ENCODE data around the gene THNSL1.
"Not testable (repeated sequence)": the region's sequence is repeated elsewhere in the genome, so short reads cannot be mapped to it uniquely, and the experiment has no call there.

THNSL1 gene

GRCh38 chr10:24995072-24995471 lies 21.3 kb upstream of the THNSL1 start:
- TF ChIP-seq CTCF (IDR thresholded peaks at IDR 0.05; ENCODE audit: insufficient read depth, low read depth, low read length, missing control alignments): no peak
- no peak overlapping the region for H3K4me3 ChIP-seq (ENCODE audit: low read length)
- no peak for DNase-seq (ENCODE audit: low read depth)

GRCh38 chr10:24998044-24998443 lies 18.4 kb upstream of the THNSL1 start:
- TF ChIP-seq CTCF (IDR thresholded peaks at IDR 0.05; ENCODE audit: insufficient read depth, low read depth, low read length, missing control alignments): no peak
- no peak for DNase-seq (ENCODE audit: low read depth)
- H3K4me3 ChIP-seq (ENCODE audit: low read length): no peak overlapping the region

- not testable (repeated sequence) for H3K4me3 ChIP-seq (ENCODE audit: low read length); DNase-seq (ENCODE audit: low read depth)
Measured at GRCh38 chr10:25011591-25011990, 4.8 kb upstream of the THNSL1 start.

- no peak for DNase-seq (ENCODE audit: low read depth)
- TF ChIP-seq CTCF (IDR thresholded peaks at IDR 0.05; ENCODE audit: insufficient read depth, low read depth, low read length, missing control alignments): no peak
- H3K4me3 ChIP-seq (ENCODE audit: low read length): no peak overlapping the region
Measured at GRCh38 chr10:25014579-25014978, 1.8 kb upstream of the THNSL1 start.

GRCh38 chr10:25015828-25016375 lies 510 bp upstream of the THNSL1 start, which contains the start of gene ENKUR:
Gene ENKUR (minus strand): TSS chr10:25016158. CDS start chr10:25015936, 222 bp downstream.
- peak; percentile 93 for DNase-seq (ENCODE audit: low read depth)
- H3K4me3 ChIP-seq (ENCODE audit: low read length): peak within 1 kb of the TSS; percentile 83
- TF ChIP-seq CTCF (IDR thresholded peaks at IDR 0.05; ENCODE audit: insufficient read depth, low read depth, low read length, missing control alignments): no peak

GRCh38 chr10:25017154-25017590 lies 760 bp downstream of the THNSL1 start:
- DNase-seq (ENCODE audit: low read depth): peak; percentile 30
- no peak for TF ChIP-seq CTCF (IDR thresholded peaks at IDR 0.05; ENCODE audit: insufficient read depth, low read depth, low read length, missing control alignments)
- H3K4me3 ChIP-seq (ENCODE audit: low read length): peak overlapping the region; percentile 83

GRCh38 chr10:25017661-25018060 lies 1.2 kb downstream of the THNSL1 start:
- H3K4me3 ChIP-seq (ENCODE audit: low read length): peak overlapping the region; percentile 83
- DNase-seq (ENCODE audit: low read depth): no peak
- no peak for TF ChIP-seq CTCF (IDR thresholded peaks at IDR 0.05; ENCODE audit: insufficient read depth, low read depth, low read length, missing control alignments)

Data from epithelial cell of esophagus (primary cell).